Lung (tissue), 12 donors: ENCODE data around the gene FAM47A. TPM values are rescaled to one million over a fixed set of nuclear protein-coding genes. Genes with fewer than 3 reads are reported as not detected.

ENCODE experiments used
- ATAC-seq: fragments of 200-7000 bp; cut with Tn5 transposase; one replicate; pipeline ENCODE4 v1.9.1; 2020; ENCODE audit warnings: moderate number of reproducible peaks; ENCODE audit not compliant: insufficient read depth, low FRiP score
- DNase-seq, 3 donors: peaks; one replicate each; pipeline ENCODE4 v3.0.0-alpha.2; 2013 to 2017
- H3K27ac ChIP-seq, 2 donors: one replicate each; pipeline ENCODE4 v1.5.1; 2013; ENCODE audit warnings: mild to moderate bottlenecking in 2 of 2, moderate library complexity in 2 of 2, control low read depth in 1 of 2, inconsistent platforms in 1 of 2, low read depth in 1 of 2, low read length in 1 of 2
- H3K27me3 ChIP-seq, 3 donors: one replicate each; pipeline ENCODE4 v1.5.1; 2013; ENCODE audit warnings: low read length in 2 of 3; ENCODE audit not compliant: control insufficient read depth in 3 of 3, insufficient read depth in 3 of 3
- H3K36me3 ChIP-seq, 4 donors: one replicate each; pipeline ENCODE4 v1.5.1; 2013; ENCODE audit warnings: low read length in 4 of 4, mild to moderate bottlenecking in 1 of 4, moderate library complexity in 1 of 4; ENCODE audit not compliant: control insufficient read depth in 4 of 4, insufficient read depth in 4 of 4
- H3K4me1 ChIP-seq, 5 donors: one replicate each; pipeline ENCODE4 v1.5.1; 2013; ENCODE audit warnings: low read length in 5 of 5, mild to moderate bottlenecking in 2 of 5, moderate library complexity in 1 of 5; ENCODE audit not compliant: control insufficient read depth in 5 of 5, insufficient read depth in 5 of 5
- H3K4me3 ChIP-seq: one replicate; pipeline ENCODE4 v1.5.1; 2013; ENCODE audit warnings: mild to moderate bottlenecking, control low read depth, moderate library complexity
- H3K9ac ChIP-seq, 2 donors: one replicate each; pipeline ENCODE4 v1.5.1; 2013; ENCODE audit warnings: low read length in 2 of 2, control low read depth in 1 of 2; ENCODE audit not compliant: insufficient read depth in 1 of 2
- H3K9me3 ChIP-seq, 4 donors: one replicate each; pipeline ENCODE4 v1.5.1; 2013; ENCODE audit warnings: low read length in 3 of 4, mild to moderate bottlenecking in 1 of 4, moderate library complexity in 1 of 4; ENCODE audit not compliant: control insufficient read depth in 4 of 4, insufficient read depth in 3 of 4
- WGBS, 2 donors: extraction: QIAGEN DNeasy Blood & Tissue Kit; methylation state at CpG; one replicate each; pipeline ENCODE4 v1.1.7; 2013; 5-methylcytosine and 5-hydroxymethylcytosine counted together
- polyA plus RNA-seq, 2 donors: library from polyadenylated mRNA; stranded (reverse); fragments of 200-250 nt; gene quantifications; one replicate each; pipeline ENCODE4 v1.2.1, GENCODE V29; 2013
- total RNA-seq, 2 donors: library from RNA; depleted of rRNA in 1 of 2; stranded (reverse); fragments of >200 nt in 1 of 2; gene quantifications; one replicate each; pipeline ENCODE4 v1.2.1, GENCODE V29; 2014 to 2021
- TF ChIP-seq, protein P1 (sequence below): IDR thresholded peaks from 2 replicates; pipeline ENCODE4 v1.5.1; 2012; ENCODE audit warnings: mild to moderate bottlenecking; ENCODE audit errors: control extremely low read depth, extremely low read depth
- donor health status: control.
- donor health status: control.
- donor health status: Bipolar disorder and iron deficiency.
- donor health status: healthy.
- donor health status: DM: yes; HTN: yes; CAD: no.

The FAM47A gene
- total and polyA plus RNA-seq, 4 donors = not detected

DNA sequence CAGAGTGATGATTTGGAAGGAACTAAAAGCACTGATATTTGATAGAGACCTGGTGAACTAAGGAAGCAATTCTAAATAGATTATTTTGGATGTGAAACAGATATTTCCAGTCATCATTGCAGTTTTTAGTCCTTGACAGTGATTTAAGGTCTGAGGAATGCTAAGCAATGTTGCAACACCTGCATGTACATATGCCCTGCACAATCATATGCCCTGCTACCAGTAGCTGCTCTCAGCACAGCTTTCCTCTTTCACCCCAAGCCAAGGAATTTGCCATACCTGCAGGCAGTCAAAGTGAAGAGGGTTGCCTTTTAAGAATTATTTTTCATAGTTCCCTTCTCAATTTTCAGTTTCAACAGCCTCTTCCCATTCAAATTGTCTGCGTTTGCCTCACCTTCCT lies 8.7 kb upstream of the FAM47A start:
- ATAC-seq = no peak

DNA sequence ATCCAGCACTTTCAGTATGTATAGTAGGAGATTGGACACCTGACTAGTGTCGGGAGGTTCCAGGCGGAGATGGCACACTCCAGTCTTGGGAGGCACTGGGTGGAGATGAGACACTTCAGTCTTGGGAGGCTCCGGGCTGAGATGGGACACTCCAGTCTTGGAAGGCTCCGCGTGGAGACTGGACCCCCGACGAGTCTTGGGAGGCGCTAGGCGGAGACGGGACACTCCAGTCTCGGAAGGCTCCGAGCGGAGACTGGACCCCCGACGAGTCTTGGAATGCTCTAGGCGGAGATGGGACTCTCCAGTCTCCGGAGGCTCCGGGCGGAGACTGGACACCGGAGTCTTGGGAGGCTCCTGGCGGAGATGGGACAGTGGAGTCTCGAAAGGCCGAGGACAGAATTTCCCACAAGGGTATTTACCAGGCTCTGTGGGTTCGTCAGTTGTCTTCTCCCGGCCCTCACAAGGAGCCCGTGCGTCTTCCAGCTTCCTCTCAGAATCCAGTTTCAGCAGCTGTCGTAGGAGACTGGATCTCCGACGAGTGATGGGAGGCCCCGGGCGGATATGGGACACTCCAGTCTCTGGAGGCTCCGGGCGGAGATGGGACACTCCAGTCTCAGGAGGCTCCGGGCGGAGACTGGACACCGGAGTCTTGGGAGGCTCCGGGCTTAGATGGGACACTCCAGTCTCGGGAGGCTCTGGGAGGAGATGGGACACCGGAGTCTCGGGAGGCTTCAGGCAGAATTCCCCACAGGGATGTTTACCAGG lies 952 bp downstream of the FAM47A start:
- no peaks in the 10 kb centered on the region for H3K27me3 ChIP-seq
- H3K36me3 ChIP-seq = no peaks in the 10 kb centered on the region
- no peak overlapping the region for H3K9ac ChIP-seq
- peaks cover 0 to 3% (median 0%) of the 10 kb centered on the region in 4 donors for H3K9me3 ChIP-seq
- DNase-seq = no peak
- WGBS, 2 donors = 93 to 97% methylated on average over 27 to 41 of the region's 41 CpGs
- TF ChIP-seq, protein P1, sequence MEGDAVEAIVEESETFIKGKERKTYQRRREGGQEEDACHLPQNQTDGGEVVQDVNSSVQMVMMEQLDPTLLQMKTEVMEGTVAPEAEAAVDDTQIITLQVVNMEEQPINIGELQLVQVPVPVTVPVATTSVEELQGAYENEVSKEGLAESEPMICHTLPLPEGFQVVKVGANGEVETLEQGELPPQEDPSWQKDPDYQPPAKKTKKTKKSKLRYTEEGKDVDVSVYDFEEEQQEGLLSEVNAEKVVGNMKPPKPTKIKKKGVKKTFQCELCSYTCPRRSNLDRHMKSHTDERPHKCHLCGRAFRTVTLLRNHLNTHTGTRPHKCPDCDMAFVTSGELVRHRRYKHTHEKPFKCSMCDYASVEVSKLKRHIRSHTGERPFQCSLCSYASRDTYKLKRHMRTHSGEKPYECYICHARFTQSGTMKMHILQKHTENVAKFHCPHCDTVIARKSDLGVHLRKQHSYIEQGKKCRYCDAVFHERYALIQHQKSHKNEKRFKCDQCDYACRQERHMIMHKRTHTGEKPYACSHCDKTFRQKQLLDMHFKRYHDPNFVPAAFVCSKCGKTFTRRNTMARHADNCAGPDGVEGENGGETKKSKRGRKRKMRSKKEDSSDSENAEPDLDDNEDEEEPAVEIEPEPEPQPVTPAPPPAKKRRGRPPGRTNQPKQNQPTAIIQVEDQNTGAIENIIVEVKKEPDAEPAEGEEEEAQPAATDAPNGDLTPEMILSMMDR = no peak
- no peak overlapping the region for H3K4me3 ChIP-seq
- no peak overlapping the region for H3K27ac ChIP-seq
- ATAC-seq = no peak
- no peaks in the 10 kb centered on the region for H3K4me1 ChIP-seq

More for the DNA sequence above, 8.7 kb upstream of the FAM47A start:
- H3K27me3 ChIP-seq = no peaks in the 10 kb centered on the region
- DNase-seq = peak in 1 of 3 donors; percentile 2
- H3K4me3 ChIP-seq = no peak overlapping the region
- H3K9ac ChIP-seq = no peak overlapping the region
- H3K9me3 ChIP-seq = no peaks in the 10 kb centered on the region
- no peak overlapping the region for H3K27ac ChIP-seq
- no peaks in the 10 kb centered on the region for H3K36me3 ChIP-seq
- WGBS, 2 donors = 52 to 54% methylated on average over 1 of the region's 1 CpG
- no peaks in the 10 kb centered on the region for H3K4me1 ChIP-seq
- TF ChIP-seq, protein P1 = no peak

DNA sequence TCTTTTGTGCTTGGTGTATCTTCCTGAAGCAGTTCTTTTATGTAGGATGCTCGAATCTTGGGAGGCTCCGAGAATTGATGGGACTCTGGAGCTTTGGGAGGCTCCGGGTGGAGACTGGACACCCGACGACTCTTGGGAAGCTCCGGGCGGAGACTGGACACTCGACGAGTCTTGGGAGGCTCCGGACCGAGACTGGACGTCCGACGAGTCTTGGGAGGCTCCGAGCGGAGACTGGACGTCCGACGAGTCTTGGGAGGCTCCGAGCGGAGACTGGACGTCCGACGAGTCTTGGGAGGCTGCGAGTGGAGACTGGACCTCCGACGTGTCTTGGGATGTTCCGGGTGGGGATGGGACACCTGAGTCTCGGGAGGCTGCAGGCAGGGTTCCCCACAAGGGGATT lies 1.6 kb downstream of the FAM47A start:
- Histone ChIP-seq H3K4me1 (no peaks in the 10 kb centered on the region), H3K27ac (no peak overlapping the region), H3K27me3 (no peaks in the 10 kb centered on the region), H3K36me3 (no peaks in the 10 kb centered on the region), H3K4me3 (no peak overlapping the region), H3K9ac (no peak overlapping the region), H3K9me3 (peaks cover 0 to 7% (median 0%) of the 10 kb centered on the region in 4 donors)
- WGBS, 2 donors = 92 to 97% methylated on average over 21 to 29 of the region's 29 CpGs
- TF ChIP-seq, protein P1 = no peak
- DNase-seq = no peak
- ATAC-seq = no peak
